ENCODE measurements around the gene HDHD3.
A peak's percentile ranks its signal among the peaks of the same experiment; 100 is the strongest.
"Not testable (repeated sequence)": the region's sequence is repeated elsewhere in the genome, so short reads cannot be mapped to it uniquely, and the experiment has no call there.

HDHD3 gene

GRCh38 chr9:113376634-113377567 lies at the start of gene HDHD3:
HDHD3 (minus strand) TSS chr9:113376986; CDS start chr9:113374354, 2,632 bp downstream.
- DNase-seq: peak; percentile 70

GRCh38 chr9:113425072-113425471 lies 48.3 kb upstream of the HDHD3 start:
- no peak for DNase-seq

- DNase-seq: no peak
Observed at GRCh38 chr9:113421726-113422125, 44.9 kb upstream of the HDHD3 start.

GRCh38 chr9:113417370-113417769 lies 40.6 kb upstream of the HDHD3 start:
- no peak for DNase-seq

- DNase-seq: no peak
Observed at GRCh38 chr9:113416149-113416721, 39.4 kb upstream of the HDHD3 start.

- peak; percentile 96 for DNase-seq
Observed at GRCh38 chr9:113410207-113410864, 33.5 kb upstream of the HDHD3 start, which contains the start of the genes C9orf43 and POLE3. C9orf43 (plus strand) TSS chr9:113410747; CDS start chr9:113413494, 2,747 bp downstream. POLE3 (minus strand) TSS chr9:113410675; CDS start chr9:113410293, 382 bp downstream.

GRCh38 chr9:113409883-113410206 lies 33.1 kb upstream of the HDHD3 start:
- no peak for DNase-seq

- no peak for DNase-seq
Observed at GRCh38 chr9:113409481-113409880, 32.7 kb upstream of the HDHD3 start.

GRCh38 chr9:113406873-113407511 lies 30.2 kb upstream of the HDHD3 start:
- DNase-seq: peak; percentile 58

GRCh38 chr9:113406353-113406752 lies 29.6 kb upstream of the HDHD3 start:
- not testable (repeated sequence) for DNase-seq

- no peak for DNase-seq
Observed at GRCh38 chr9:113403646-113404045, 26.9 kb upstream of the HDHD3 start.

GRCh38 chr9:113401027-113401792 lies 24.4 kb upstream of the HDHD3 start, which contains the start of gene ALAD:
ALAD (minus strand) TSS chr9:113401284; CDS start chr9:113393559, 7,725 bp downstream.
- DNase-seq: peak; percentile 99

GRCh38 chr9:113399646-113400200 lies 22.9 kb upstream of the HDHD3 start:
- no peak for DNase-seq

GRCh38 chr9:113398796-113399195 lies 22.0 kb upstream of the HDHD3 start:
- DNase-seq: no peak

- no peak for DNase-seq
Observed at GRCh38 chr9:113397203-113397631, 20.4 kb upstream of the HDHD3 start.

- DNase-seq: no peak
Observed at GRCh38 chr9:113395000-113395861, 18.4 kb upstream of the HDHD3 start.

- DNase-seq: no peak
Observed at GRCh38 chr9:113393281-113393680, 16.5 kb upstream of the HDHD3 start.

GRCh38 chr9:113391917-113392316 lies 15.1 kb upstream of the HDHD3 start:
- no peak for DNase-seq

- no peak for DNase-seq
Observed at GRCh38 chr9:113390192-113390960, 13.6 kb upstream of the HDHD3 start.

GRCh38 chr9:113389451-113389850 lies 12.7 kb upstream of the HDHD3 start:
- DNase-seq: no peak

Data from stimulated activated CD4-positive, alpha-beta T cell treated with anti-CD3 and anti-CD28 coated beads, Interleukin-4, amount 100 ng/mL, for 24 hours (primary cell).